Measurements from ENCODE around the gene UBE2Q1. TPM values are rescaled to one million over a fixed set of nuclear protein-coding genes. Genes with fewer than 3 reads are reported as not detected.

The UBE2Q1 gene
- total RNA-seq, 6 donors from 2014 or later = 19.9 to 90.9 (median 36.4) TPM

DNA sequence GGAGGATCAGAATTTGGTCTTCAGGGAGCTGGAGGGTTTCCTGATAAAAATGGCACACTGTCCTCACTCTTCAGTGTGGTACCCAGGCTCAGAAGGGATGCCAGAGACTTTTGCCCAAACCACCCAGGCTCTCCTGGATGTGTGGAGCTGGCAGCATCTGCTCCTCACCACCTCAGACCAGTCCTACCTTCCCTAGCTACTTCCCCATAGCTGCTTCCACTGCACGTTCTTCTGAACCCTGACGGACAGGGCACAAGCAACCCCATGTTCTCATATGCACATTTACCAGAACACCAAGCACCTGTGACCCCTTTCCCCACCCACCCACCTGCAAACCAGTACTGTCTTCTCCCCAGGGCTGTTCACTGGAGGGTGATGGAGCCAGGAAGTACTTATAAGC is 44.9 kb upstream of the UBE2Q1 start:
- no peaks in the 10 kb centered on the region for H3K9me3 ChIP-seq
- H3K27me3 ChIP-seq = no peaks in the 10 kb centered on the region
- H3K27ac ChIP-seq = peak overlapping the region in 1 of 4 donors; percentile 27
- peaks cover 7 to 50% (median 34%) of the 10 kb centered on the region in 4 donors for H3K36me3 ChIP-seq
- WGBS, 2 donors = 50 to 62% methylated on average over 2 of the region's 2 CpGs
- TF ChIP-seq, protein P1, sequence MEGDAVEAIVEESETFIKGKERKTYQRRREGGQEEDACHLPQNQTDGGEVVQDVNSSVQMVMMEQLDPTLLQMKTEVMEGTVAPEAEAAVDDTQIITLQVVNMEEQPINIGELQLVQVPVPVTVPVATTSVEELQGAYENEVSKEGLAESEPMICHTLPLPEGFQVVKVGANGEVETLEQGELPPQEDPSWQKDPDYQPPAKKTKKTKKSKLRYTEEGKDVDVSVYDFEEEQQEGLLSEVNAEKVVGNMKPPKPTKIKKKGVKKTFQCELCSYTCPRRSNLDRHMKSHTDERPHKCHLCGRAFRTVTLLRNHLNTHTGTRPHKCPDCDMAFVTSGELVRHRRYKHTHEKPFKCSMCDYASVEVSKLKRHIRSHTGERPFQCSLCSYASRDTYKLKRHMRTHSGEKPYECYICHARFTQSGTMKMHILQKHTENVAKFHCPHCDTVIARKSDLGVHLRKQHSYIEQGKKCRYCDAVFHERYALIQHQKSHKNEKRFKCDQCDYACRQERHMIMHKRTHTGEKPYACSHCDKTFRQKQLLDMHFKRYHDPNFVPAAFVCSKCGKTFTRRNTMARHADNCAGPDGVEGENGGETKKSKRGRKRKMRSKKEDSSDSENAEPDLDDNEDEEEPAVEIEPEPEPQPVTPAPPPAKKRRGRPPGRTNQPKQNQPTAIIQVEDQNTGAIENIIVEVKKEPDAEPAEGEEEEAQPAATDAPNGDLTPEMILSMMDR (IDR thresholded peaks at IDR 0.05) = no peak
- TF ChIP-seq EP300 (IDR thresholded peaks at IDR 0.05) = no peak
- TF ChIP-seq POLR2A (IDR thresholded peaks at IDR 0.05) = no peak
- no peak for TF ChIP-seq POLR2AphosphoS5 (IDR thresholded peaks at IDR 0.05)
- DNase-seq (no peak), ATAC-seq (ENCODE audit: low FRiP score in 2 of 2) (no peak)
- peaks cover 58 to 80% (median 60%) of the 10 kb centered on the region in 4 donors for H3K4me1 ChIP-seq
- no peak overlapping the region for H3K4me3 ChIP-seq

DNA sequence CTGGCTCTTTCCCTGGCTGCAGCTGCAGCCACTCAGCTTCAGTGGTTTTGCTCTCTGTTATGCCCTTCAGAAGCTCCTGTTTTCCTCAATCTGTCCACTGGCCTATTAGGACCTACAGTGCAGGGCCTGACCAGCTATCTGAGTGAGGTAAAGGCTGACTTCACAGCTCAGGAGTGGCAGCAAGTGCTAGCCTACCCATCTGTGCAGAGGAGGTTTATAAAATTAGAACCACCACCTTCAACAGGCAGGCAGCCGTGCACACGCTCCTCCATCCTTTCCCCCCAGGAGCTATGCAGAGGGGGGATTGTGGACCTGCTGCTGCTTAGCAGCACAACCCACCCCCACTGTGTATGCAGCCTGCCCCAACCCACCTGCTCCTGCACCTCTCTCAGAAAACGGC is 41.2 kb upstream of the UBE2Q1 start:
- peaks cover 35 to 53% (median 37%) of the 10 kb centered on the region in 4 donors for H3K4me1 ChIP-seq
- TF ChIP-seq EP300 (IDR thresholded peaks at IDR 0.05) (no peak), POLR2A (IDR thresholded peaks at IDR 0.05) (no peak), POLR2AphosphoS5 (IDR thresholded peaks at IDR 0.05) (no peak)
- H3K36me3 ChIP-seq = peaks cover 43 to 87% (median 70%) of the 10 kb centered on the region in 4 donors
- peak overlapping the region in 1 of 4 donors; percentile 39 for H3K27ac ChIP-seq
- DNase-seq (no peak), ATAC-seq (ENCODE audit: low FRiP score in 2 of 2) (peak in 1 of 2 donors; percentile 13)
- H3K27me3 ChIP-seq = no peaks in the 10 kb centered on the region
- no peaks in the 10 kb centered on the region for H3K9me3 ChIP-seq
- H3K4me3 ChIP-seq = no peak overlapping the region
- 81 to 82% methylated on average over 3 of the region's 3 CpGs for WGBS, 2 donors

DNA sequence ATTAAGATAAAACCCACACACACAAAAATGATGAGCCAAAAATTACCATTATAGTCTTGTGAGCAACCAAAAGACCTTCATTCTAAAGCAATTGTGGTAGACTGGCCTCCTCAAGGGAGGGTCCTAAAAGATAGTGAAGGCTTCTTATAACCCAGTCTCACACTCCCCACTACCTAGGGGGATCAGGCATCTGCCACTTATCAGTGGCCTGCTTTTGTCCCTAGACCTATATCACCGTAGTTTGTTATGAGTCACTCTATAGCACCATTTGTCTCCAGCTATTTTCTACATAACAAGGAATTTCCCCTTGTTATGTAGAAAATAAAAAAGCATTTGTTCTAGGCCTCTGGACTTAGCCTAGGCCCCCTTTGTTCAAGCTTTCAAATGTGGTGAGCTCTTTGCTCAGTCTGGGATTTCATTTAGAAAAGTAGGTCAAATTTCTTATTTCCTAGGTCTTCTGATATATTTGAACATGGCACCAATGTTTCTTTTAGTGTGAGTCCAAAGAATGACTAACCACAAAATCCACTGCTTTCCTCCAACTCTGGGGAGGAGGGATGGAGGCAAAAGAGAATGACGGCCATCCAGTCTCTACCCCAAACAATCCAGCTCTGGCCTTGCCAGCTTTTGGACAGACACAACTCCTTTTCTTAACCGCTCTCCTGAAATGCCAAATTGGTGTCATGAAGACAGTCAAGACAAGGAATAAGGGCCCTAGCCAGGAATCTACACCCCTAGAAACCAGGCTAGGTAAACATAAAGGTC is 40.6 kb upstream of the UBE2Q1 start:
- Histone ChIP-seq H3K27ac (peak overlapping the region in 1 of 4 donors; percentile 39), H3K4me3 (no peak overlapping the region), H3K4me1 (peaks cover 29 to 47% (median 33%) of the 10 kb centered on the region in 4 donors), H3K9me3 (no peaks in the 10 kb centered on the region), H3K36me3 (peaks cover 44 to 93% (median 76%) of the 10 kb centered on the region in 4 donors), H3K27me3 (no peaks in the 10 kb centered on the region)
- DNase-seq (no peak), ATAC-seq (ENCODE audit: low FRiP score in 2 of 2) (no peak)
- no peak for TF ChIP-seq POLR2A (IDR thresholded peaks at IDR 0.05)
- TF ChIP-seq POLR2AphosphoS5 (IDR thresholded peaks at IDR 0.05) = no peak
- no peak for TF ChIP-seq EP300 (IDR thresholded peaks at IDR 0.05)
- TF ChIP-seq, protein P1 (IDR thresholded peaks at IDR 0.05) = no peak
- WGBS, 2 donors = 70 to 86% methylated on average over 3 of the region's 3 CpGs

DNA sequence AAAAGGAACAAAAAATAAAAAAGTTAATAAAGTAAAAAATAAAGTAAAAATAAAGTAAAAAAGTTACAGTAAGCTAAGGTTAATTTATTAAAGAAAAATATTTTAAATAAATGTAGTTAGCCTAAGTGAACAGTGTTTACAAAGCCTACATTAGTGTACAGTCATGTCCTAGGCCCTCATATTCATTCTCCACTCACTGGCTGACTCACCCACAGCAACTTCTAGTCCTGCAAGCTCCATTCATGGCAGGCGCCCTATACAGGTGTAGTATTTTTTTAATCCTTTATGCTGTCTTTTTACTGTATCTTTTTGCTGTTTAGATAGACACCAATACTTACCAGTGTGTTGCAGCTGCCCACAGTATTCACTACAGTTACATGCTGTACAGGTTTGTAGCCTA is 37.2 kb upstream of the UBE2Q1 start:
- no peaks in the 10 kb centered on the region for H3K27me3 ChIP-seq
- H3K4me3 ChIP-seq = no peak overlapping the region
- DNase-seq (no peak), ATAC-seq (ENCODE audit: low FRiP score in 2 of 2) (no peak)
- peaks cover 56 to 99% (median 88%) of the 10 kb centered on the region in 4 donors for H3K36me3 ChIP-seq
- peaks cover 7 to 18% (median 10%) of the 10 kb centered on the region in 4 donors for H3K4me1 ChIP-seq
- TF ChIP-seq, protein P1 (IDR thresholded peaks at IDR 0.05) = no peak
- TF ChIP-seq POLR2A (IDR thresholded peaks at IDR 0.05) (no peak), EP300 (IDR thresholded peaks at IDR 0.05) (no peak), POLR2AphosphoS5 (IDR thresholded peaks at IDR 0.05) (no peak)
- WGBS, 2 donors = 93 to 100% methylated on average over 1 of the region's 1 CpG
- no peak overlapping the region for H3K27ac ChIP-seq
- no peaks in the 10 kb centered on the region for H3K9me3 ChIP-seq

DNA sequence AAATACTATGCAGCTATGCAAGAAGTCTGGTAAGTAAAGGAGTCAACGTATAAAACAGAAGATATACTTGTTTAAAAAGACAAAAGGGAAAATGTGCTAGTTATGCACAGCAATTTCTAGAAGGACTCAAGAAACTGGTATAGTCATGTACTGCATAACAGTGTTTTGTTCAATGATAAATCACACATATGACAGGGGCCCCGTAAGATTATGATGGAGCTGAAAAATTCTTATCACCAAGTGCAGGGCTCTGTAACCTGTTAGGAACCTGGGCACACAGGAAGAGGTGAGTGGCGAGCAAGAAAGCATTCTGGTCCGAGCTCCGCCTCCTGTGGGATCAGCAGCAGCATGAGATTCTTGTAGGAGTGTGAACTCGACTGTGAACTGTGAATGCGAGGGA is 36.3 kb upstream of the UBE2Q1 start:
- Histone ChIP-seq H3K4me1 (peaks cover 1 to 10% (median 6%) of the 10 kb centered on the region in 4 donors), H3K4me3 (no peak overlapping the region), H3K27me3 (no peaks in the 10 kb centered on the region), H3K9me3 (no peaks in the 10 kb centered on the region), H3K36me3 (peaks cover 62 to 99% (median 90%) of the 10 kb centered on the region in 4 donors), H3K27ac (no peak overlapping the region)
- DNase-seq = no peak
- ATAC-seq (ENCODE audit: low FRiP score in 2 of 2) = no peak
- TF ChIP-seq POLR2AphosphoS5 (IDR thresholded peaks at IDR 0.05) (no peak), POLR2A (IDR thresholded peaks at IDR 0.05) (no peak), EP300 (IDR thresholded peaks at IDR 0.05) (no peak)
- TF ChIP-seq, protein P1 (IDR thresholded peaks at IDR 0.05) = no peak
- WGBS, 2 donors = 88% methylated on average over 7 of the region's 7 CpGs

All from upper lobe of left lung (tissue), 6 donors.